Parathyroid adenoma (tissue), 2 donors: Measurements from ENCODE around the gene ENPP6.

Source experiments
- H2AFZ ChIP-seq: fragments of 300-600 bp; sonication (generic); one replicate; pipeline ENCODE4 v1.7.0; 2017; ENCODE audit warnings: antibody characterized with exemption, mild to moderate bottlenecking
- H3K27ac ChIP-seq: fragments of 300-600 bp; sonication (generic); one replicate; pipeline ENCODE4 v1.7.0; 2017
- H3K27me3 ChIP-seq: fragments of 300-600 bp; sonication (generic); one replicate; pipeline ENCODE4 v1.7.0; 2017; ENCODE audit warnings: low read length; ENCODE audit not compliant: control insufficient read depth, insufficient read depth
- H3K36me3 ChIP-seq: fragments of 300-600 bp; sonication (generic); one replicate; pipeline ENCODE4 v1.7.0; 2017; ENCODE audit warnings: low read length; ENCODE audit not compliant: control insufficient read depth, insufficient read depth
- H3K4me1 ChIP-seq: fragments of 300-600 bp; sonication (generic); one replicate; pipeline ENCODE4 v1.7.0; 2017; ENCODE audit warnings: control low read depth
- H3K4me2 ChIP-seq: fragments of 300-600 bp; sonication (generic); one replicate; pipeline ENCODE4 v1.7.0; 2017; ENCODE audit warnings: low read length
- H3K4me3 ChIP-seq: fragments of 300-600 bp; sonication (generic); one replicate; pipeline ENCODE4 v1.7.0; 2017; ENCODE audit warnings: low read depth, low read length
- H3K79me2 ChIP-seq: fragments of 300-600 bp; sonication (generic); one replicate; pipeline ENCODE4 v1.7.0; 2017; ENCODE audit warnings: control low read depth
- H3K9ac ChIP-seq: fragments of 300-600 bp; sonication (generic); one replicate; pipeline ENCODE4 v1.7.0; 2017; ENCODE audit warnings: mild to moderate bottlenecking
- H3K9me3 ChIP-seq: fragments of 300-600 bp; sonication (generic); one replicate; pipeline ENCODE4 v1.7.0; 2017; ENCODE audit warnings: low read length; ENCODE audit not compliant: control insufficient read depth
- TF ChIP-seq, protein P1 (sequence below): fragments of 300-600 bp; sonication (generic); IDR thresholded peaks from one replicate; pipeline ENCODE4 v1.7.0; 2017; ENCODE audit warnings: antibody characterized with exemption, mild to moderate bottlenecking
- donor health status: primary hyperparathyroidism.

Gene ENPP6

DNA sequence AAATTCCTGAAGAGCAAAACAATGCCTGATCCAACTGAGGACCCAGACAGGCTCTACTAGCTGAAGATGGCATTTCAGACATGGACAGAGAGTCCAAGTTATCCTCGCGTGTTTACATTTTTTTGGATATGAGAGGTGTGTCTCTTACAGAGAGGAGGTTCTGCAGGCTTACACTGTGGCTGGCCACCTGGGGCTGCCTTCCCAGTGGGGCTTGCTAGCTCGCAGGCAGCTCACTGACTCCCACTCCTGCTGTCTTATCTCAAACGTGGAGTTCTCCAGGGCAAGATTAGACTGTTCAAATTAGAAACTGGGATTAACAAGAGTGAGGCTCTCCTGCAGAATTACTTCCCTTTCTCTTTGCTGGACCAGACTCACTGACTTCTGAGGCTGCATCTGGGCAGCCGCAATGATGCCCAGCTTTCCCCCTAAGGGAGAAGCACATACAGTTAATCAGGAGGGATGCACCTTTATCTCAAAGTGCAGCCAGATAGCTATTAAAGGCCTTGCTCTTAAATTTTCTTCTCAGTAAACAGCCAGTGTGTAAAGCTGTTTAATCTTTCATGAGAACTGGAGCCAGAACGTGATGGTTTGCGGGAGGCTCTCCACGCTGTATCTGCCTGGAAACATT, 123.0 kb downstream of the ENPP6 start:
- no peak overlapping the region for H3K27ac ChIP-seq
- TF ChIP-seq, protein P1, sequence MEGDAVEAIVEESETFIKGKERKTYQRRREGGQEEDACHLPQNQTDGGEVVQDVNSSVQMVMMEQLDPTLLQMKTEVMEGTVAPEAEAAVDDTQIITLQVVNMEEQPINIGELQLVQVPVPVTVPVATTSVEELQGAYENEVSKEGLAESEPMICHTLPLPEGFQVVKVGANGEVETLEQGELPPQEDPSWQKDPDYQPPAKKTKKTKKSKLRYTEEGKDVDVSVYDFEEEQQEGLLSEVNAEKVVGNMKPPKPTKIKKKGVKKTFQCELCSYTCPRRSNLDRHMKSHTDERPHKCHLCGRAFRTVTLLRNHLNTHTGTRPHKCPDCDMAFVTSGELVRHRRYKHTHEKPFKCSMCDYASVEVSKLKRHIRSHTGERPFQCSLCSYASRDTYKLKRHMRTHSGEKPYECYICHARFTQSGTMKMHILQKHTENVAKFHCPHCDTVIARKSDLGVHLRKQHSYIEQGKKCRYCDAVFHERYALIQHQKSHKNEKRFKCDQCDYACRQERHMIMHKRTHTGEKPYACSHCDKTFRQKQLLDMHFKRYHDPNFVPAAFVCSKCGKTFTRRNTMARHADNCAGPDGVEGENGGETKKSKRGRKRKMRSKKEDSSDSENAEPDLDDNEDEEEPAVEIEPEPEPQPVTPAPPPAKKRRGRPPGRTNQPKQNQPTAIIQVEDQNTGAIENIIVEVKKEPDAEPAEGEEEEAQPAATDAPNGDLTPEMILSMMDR: no peak
- H3K9ac ChIP-seq: no peak overlapping the region
- H3K79me2 ChIP-seq: no peaks in the 10 kb centered on the region
- H3K4me1 ChIP-seq: no peaks in the 10 kb centered on the region
- H3K27me3 ChIP-seq: no peaks in the 10 kb centered on the region
- no peak overlapping the region for H3K4me2 ChIP-seq
- H3K9me3 ChIP-seq: no peaks in the 10 kb centered on the region
- no peak overlapping the region for H2AFZ ChIP-seq
- no peaks in the 10 kb centered on the region for H3K36me3 ChIP-seq
- no peak overlapping the region for H3K4me3 ChIP-seq

DNA sequence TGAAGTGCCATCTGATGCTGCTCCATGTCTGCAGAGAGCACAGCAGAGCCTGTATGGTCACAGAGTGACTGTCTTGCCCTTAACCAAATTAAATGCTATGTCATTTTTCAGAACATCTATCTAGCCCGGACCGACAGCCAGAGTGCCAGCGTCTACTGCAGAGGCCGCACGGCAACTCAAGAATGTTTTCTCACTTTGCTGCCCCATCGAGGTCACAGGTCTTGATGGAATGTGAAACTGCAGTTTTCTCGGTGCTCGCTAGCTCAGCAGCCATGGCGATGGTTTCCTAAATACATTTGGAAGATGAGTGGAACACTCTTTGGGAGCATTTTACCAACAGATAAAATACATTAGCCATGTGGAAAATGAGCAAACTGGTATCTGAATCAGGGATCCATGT, 125.7 kb downstream of the ENPP6 start:
- TF ChIP-seq, protein P1: no peak
- Histone ChIP-seq H3K9ac (no peak overlapping the region), H3K79me2 (no peaks in the 10 kb centered on the region), H3K27me3 (no peaks in the 10 kb centered on the region), H3K36me3 (no peaks in the 10 kb centered on the region), H2AFZ (no peak overlapping the region), H3K4me3 (no peak overlapping the region), H3K4me1 (no peaks in the 10 kb centered on the region), H3K9me3 (no peaks in the 10 kb centered on the region), H3K4me2 (no peak overlapping the region), H3K27ac (no peak overlapping the region)

DNA sequence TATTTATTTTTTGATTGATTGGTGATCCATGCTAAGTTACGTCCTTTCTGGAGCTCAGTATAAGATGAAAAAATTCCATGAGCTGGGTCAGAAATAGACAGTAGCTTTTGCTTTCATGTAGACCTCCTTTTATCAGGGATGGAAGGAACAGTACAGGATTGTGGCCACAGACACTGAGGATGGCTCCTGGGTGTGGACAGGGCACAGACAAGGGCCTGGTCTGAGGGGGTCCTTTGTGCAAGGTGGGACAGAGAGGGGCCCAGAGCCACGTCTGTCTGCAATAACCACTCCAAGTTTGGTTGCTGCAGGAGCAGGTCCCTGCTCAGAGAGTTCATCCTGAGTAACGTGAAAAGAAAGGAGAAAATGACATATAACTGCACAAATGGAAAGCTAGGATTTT, 127.1 kb downstream of the ENPP6 start:
- no peak overlapping the region for H3K9ac ChIP-seq
- no peaks in the 10 kb centered on the region for H3K4me1 ChIP-seq
- H3K79me2 ChIP-seq: no peaks in the 10 kb centered on the region
- H3K4me2 ChIP-seq: no peak overlapping the region
- H3K27me3 ChIP-seq: no peaks in the 10 kb centered on the region
- TF ChIP-seq, protein P1: no peak
- no peaks in the 10 kb centered on the region for H3K9me3 ChIP-seq
- H3K27ac ChIP-seq: no peak overlapping the region
- no peak overlapping the region for H3K4me3 ChIP-seq
- no peaks in the 10 kb centered on the region for H3K36me3 ChIP-seq
- H2AFZ ChIP-seq: no peak overlapping the region

DNA sequence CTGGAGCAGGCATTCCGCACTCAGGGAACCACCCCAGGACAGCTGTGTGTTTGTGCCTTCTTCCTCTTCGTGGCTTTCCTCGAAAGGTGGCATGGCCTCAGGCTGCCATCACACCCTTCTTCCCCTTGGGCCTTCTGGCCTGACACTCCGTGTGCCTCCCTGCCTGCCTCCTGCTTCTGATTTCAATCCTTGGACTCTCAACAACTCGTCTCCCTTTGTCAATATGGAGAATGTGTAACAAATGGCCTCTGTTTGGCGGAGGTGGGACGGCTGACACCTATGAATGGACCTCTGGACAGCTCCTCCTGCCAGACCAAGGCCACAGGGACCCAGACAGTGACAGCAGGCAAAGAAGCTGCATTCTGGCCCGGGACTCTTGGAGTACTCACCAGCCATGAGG, 137.0 kb downstream of the ENPP6 start:
- Histone ChIP-seq H3K4me1 (no peaks in the 10 kb centered on the region), H3K27ac (no peak overlapping the region), H3K79me2 (no peaks in the 10 kb centered on the region), H3K9ac (no peak overlapping the region), H3K4me3 (no peak overlapping the region), H3K4me2 (no peak overlapping the region), H3K27me3 (no peaks in the 10 kb centered on the region), H3K9me3 (no peaks in the 10 kb centered on the region), H3K36me3 (no peaks in the 10 kb centered on the region), H2AFZ (no peak overlapping the region)
- TF ChIP-seq, protein P1: no peak

DNA sequence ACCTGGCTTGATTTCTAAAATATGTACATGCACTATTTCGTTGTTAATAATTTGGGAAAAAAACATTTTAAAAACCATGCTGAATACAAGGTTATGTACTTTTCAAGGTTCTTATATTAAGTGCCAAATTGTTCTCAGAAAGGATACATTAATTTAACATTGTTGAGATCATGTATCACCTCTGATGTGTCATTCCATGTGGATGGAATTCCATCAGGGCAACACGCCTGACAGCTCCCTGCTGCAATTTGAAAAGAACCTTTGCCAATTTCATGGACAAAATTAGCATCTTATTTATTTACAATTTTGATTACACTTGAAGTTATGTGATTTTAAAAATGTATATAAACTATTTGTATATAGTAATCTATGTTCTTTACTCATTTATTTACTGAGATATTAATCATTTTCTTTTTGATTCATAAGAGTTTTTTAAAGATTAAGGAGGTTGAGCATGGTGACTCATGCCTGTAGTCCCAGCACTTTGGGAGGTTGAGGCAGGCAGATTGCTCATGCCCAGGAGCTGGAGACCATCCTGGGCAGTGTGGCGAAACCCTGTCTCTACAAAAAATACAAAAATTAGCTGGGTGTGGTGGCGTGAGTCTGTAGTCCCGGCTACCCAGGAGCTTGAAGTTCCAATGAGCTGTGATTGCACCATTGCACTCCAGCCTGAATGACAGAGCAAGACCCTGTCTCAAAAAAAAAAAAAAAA, 142.8 kb downstream of the ENPP6 start:
- Histone ChIP-seq H3K9me3 (no peaks in the 10 kb centered on the region), H3K27ac (no peak overlapping the region), H3K4me2 (no peak overlapping the region), H3K27me3 (no peaks in the 10 kb centered on the region), H3K36me3 (no peaks in the 10 kb centered on the region), H3K9ac (no peak overlapping the region), H2AFZ (no peak overlapping the region), H3K79me2 (no peaks in the 10 kb centered on the region), H3K4me1 (no peaks in the 10 kb centered on the region), H3K4me3 (no peak overlapping the region)
- TF ChIP-seq, protein P1: no peak
